ENCODE measurements around the gene TMBIM1. TPM values are rescaled to one million over a fixed set of nuclear protein-coding genes. Genes with fewer than 3 reads are reported as not detected.

TMBIM1 gene
- total RNA-seq, 6 donors from 2014 or later: 112 to 359 (median 236) TPM

GRCh38 chr2:218236829-218237228, 55.5 kb downstream of the TMBIM1 start:
- DNase-seq: no peak
- TF ChIP-seq POLR2A (IDR thresholded peaks at IDR 0.05) (no peak), CTCF (IDR thresholded peaks at IDR 0.05) (no peak), POLR2AphosphoS5 (IDR thresholded peaks at IDR 0.05) (no peak), EP300 (IDR thresholded peaks at IDR 0.05) (no peak)
- H3K9me3 ChIP-seq: no peaks in the 10 kb centered on the region
- peaks cover 39 to 98% (median 86%) of the 10 kb centered on the region in 4 donors for H3K36me3 ChIP-seq
- peaks cover 0 to 11% (median 0%) of the 10 kb centered on the region in 4 donors for H3K4me1 ChIP-seq
- WGBS, 2 donors: 90 to 92% methylated on average over 4 of the region's 4 CpGs
- H3K27me3 ChIP-seq: no peaks in the 10 kb centered on the region
- no peak overlapping the region for H3K4me3 ChIP-seq
- no peak overlapping the region for H3K27ac ChIP-seq
- no peak for ATAC-seq (ENCODE audit: low FRiP score in 2 of 2)

- H3K4me1 ChIP-seq: peaks cover 8 to 24% (median 10%) of the 10 kb centered on the region in 4 donors
- no peaks in the 10 kb centered on the region for H3K27me3 ChIP-seq
- no peak overlapping the region for H3K27ac ChIP-seq
- 98 to 100% methylated on average over 2 of the region's 2 CpGs for WGBS, 2 donors
- H3K4me3 ChIP-seq: no peak overlapping the region
- ATAC-seq (ENCODE audit: low FRiP score in 2 of 2) (no peak), DNase-seq (no peak)
- H3K36me3 ChIP-seq: peaks cover 40 to 98% (median 86%) of the 10 kb centered on the region in 4 donors
- TF ChIP-seq CTCF (IDR thresholded peaks at IDR 0.05) (no peak), POLR2A (IDR thresholded peaks at IDR 0.05) (no peak), EP300 (IDR thresholded peaks at IDR 0.05) (no peak), POLR2AphosphoS5 (IDR thresholded peaks at IDR 0.05) (no peak)
- no peaks in the 10 kb centered on the region for H3K9me3 ChIP-seq
These were observed 57.3 kb downstream of the TMBIM1 start for GRCh38 chr2:218235017-218235416.

- H3K36me3 ChIP-seq: peaks cover 36 to 97% (median 85%) of the 10 kb centered on the region in 4 donors
- H3K27ac ChIP-seq: no peak overlapping the region
- TF ChIP-seq CTCF (IDR thresholded peaks at IDR 0.05) (no peak), POLR2AphosphoS5 (IDR thresholded peaks at IDR 0.05) (no peak), POLR2A (IDR thresholded peaks at IDR 0.05) (no peak), EP300 (IDR thresholded peaks at IDR 0.05) (no peak)
- no peaks in the 10 kb centered on the region for H3K9me3 ChIP-seq
- no peaks in the 10 kb centered on the region for H3K27me3 ChIP-seq
- WGBS, 2 donors: 51 to 55% methylated on average over 3 of the region's 3 CpGs
- H3K4me3 ChIP-seq: no peak overlapping the region
- ATAC-seq (ENCODE audit: low FRiP score in 2 of 2) (no peak), DNase-seq (no peak)
- peaks cover 12 to 29% (median 15%) of the 10 kb centered on the region in 4 donors for H3K4me1 ChIP-seq
These were observed 57.8 kb downstream of the TMBIM1 start for GRCh38 chr2:218234521-218234920.

- no peaks in the 10 kb centered on the region for H3K27me3 ChIP-seq
- no peak overlapping the region for H3K27ac ChIP-seq
- H3K4me3 ChIP-seq: no peak overlapping the region
- peaks cover 21 to 39% (median 25%) of the 10 kb centered on the region in 4 donors for H3K4me1 ChIP-seq
- peaks cover 27 to 95% (median 79%) of the 10 kb centered on the region in 4 donors for H3K36me3 ChIP-seq
- TF ChIP-seq EP300 (IDR thresholded peaks at IDR 0.05) (no peak), CTCF (IDR thresholded peaks at IDR 0.05) (no peak), POLR2A (IDR thresholded peaks at IDR 0.05) (no peak)
- DNase-seq (no peak), ATAC-seq (ENCODE audit: low FRiP score in 2 of 2) (no peak)
- H3K9me3 ChIP-seq: no peaks in the 10 kb centered on the region
- WGBS, 2 donors: 88 to 91% methylated on average over 4 of the region's 4 CpGs
These were observed 58.8 kb downstream of the TMBIM1 start for GRCh38 chr2:218233543-218233942.

GRCh38 chr2:218230882-218231281, 61.4 kb downstream of the TMBIM1 start:
- Histone ChIP-seq H3K4me1 (peaks cover 29 to 48% (median 32%) of the 10 kb centered on the region in 4 donors), H3K27ac (peak overlapping the region in 1 of 4 donors; percentile 71), H3K9me3 (no peaks in the 10 kb centered on the region), H3K27me3 (no peaks in the 10 kb centered on the region), H3K4me3 (no peak overlapping the region), H3K36me3 (peaks cover 28 to 95% (median 80%) of the 10 kb centered on the region in 4 donors)
- no peak for DNase-seq
- TF ChIP-seq POLR2A (IDR thresholded peaks at IDR 0.05) (no peak), POLR2AphosphoS5 (IDR thresholded peaks at IDR 0.05) (no peak), CTCF (IDR thresholded peaks at IDR 0.05) (peak in 1 of 6 experiments; percentile 30), EP300 (IDR thresholded peaks at IDR 0.05) (no peak)
- 4% methylated on average over 1 of the region's 1 CpG for WGBS, 2 donors
- ATAC-seq (ENCODE audit: low FRiP score in 2 of 2): peak in 1 of 2 donors; percentile 57
